GM23248 (cell line): Measurements from ENCODE around the gene KCNS1.

Experiments
- EZH2 ChIP-seq: fragments of 200-600 bp; sonication (generic); IDR thresholded peaks from 2 replicates; pipeline ENCODE4 v1.6.1; 2018; ENCODE audit warnings: antibody characterized with exemption, mild to moderate bottlenecking; ENCODE audit not compliant: insufficient read depth, poor library complexity, severe bottlenecking
- EZH2phosphoT487 ChIP-seq: fragments of 200-600 bp; sonication (generic); IDR thresholded peaks from 2 replicates; pipeline ENCODE4 v1.6.1; 2018; ENCODE audit warnings: antibody characterized with exemption, moderate library complexity, mild to moderate bottlenecking, low read depth; ENCODE audit not compliant: insufficient read depth

DNA sequence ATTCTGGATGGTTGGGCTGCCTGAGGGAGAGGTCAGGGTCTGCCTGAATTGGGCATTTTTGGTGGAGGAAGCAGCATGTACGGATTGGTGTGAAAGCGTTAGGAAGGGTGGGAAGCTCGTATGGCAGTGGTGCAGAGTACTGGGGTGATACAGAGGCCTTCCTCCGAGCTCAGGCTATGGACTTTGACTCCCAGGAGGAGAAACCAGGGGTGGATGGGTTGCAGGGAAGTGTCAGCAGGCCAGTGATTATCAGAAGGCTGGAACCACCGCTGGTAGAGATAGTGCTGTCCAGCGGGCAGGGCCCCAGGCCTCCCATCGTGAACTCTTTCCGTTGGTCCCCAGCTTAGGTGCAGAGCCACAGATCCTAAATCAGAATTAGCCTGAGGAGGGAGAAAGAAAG is 8.7 kb upstream of the KCNS1 start:
- no peak for TF ChIP-seq EZH2
- no peak for TF ChIP-seq EZH2phosphoT487
